T follicular helper cell (primary cell): ENCODE results near the gene RTP5.

Experiments
- DNase-seq: peaks from one replicate; pipeline ENCODE4 v3.0.0-alpha.2; 2020; ENCODE audit warnings: low read depth

Gene RTP5

GRCh38 chr2:241857572-241858121 lies 11.9 kb upstream of the RTP5 start:
- DNase-seq, result no peak

- no peak for DNase-seq
Measured at GRCh38 chr2:241858206-241859016, 11.1 kb upstream of the RTP5 start, which contains the start of gene PDCD1. Gene PDCD1 (minus strand): TSS chr2:241858894. CDS start chr2:241858838, 56 bp downstream.

GRCh38 chr2:241859017-241859435 lies 10.5 kb upstream of the RTP5 start:
- no peak for DNase-seq

- no peak for DNase-seq
Measured at GRCh38 chr2:241859436-241860183, 9.9 kb upstream of the RTP5 start.

- no peak for DNase-seq
Measured at GRCh38 chr2:241860184-241861078, 9.1 kb upstream of the RTP5 start.

GRCh38 chr2:241861264-241861663 lies 8.3 kb upstream of the RTP5 start:
- no peak for DNase-seq

- no peak for DNase-seq
Measured at GRCh38 chr2:241862093-241862492, 7.4 kb upstream of the RTP5 start.

GRCh38 chr2:241862775-241863535 lies 6.6 kb upstream of the RTP5 start:
- DNase-seq, result no peak

- DNase-seq, result no peak
Measured at GRCh38 chr2:241863536-241863954, 6.0 kb upstream of the RTP5 start.

- no peak for DNase-seq
Measured at GRCh38 chr2:241864168-241864849, 5.2 kb upstream of the RTP5 start.

GRCh38 chr2:241864850-241865213 lies 4.7 kb upstream of the RTP5 start:
- DNase-seq, result no peak

- no peak for DNase-seq
Measured at GRCh38 chr2:241865416-241865956, 4.0 kb upstream of the RTP5 start.

- no peak for DNase-seq
Measured at GRCh38 chr2:241865957-241866789, 3.4 kb upstream of the RTP5 start.

GRCh38 chr2:241866790-241867645 lies 2.5 kb upstream of the RTP5 start:
- DNase-seq, result no peak

GRCh38 chr2:241867776-241868420 lies 1.6 kb upstream of the RTP5 start:
- DNase-seq, result no peak

- DNase-seq, result no peak
Measured at GRCh38 chr2:241868661-241869081, 858 bp upstream of the RTP5 start.

- no peak for DNase-seq
Measured at GRCh38 chr2:241870081-241870541, 582 bp downstream of the RTP5 start.
